ENCODE measurements around the gene CMPK2. TPM values are rescaled to one million over a fixed set of nuclear protein-coding genes. Genes with fewer than 3 reads are reported as not detected.

Gene CMPK2
- total and polyA plus RNA-seq, 7 donors, result 1.8 to 26.1 (median 9.3) TPM

DNA sequence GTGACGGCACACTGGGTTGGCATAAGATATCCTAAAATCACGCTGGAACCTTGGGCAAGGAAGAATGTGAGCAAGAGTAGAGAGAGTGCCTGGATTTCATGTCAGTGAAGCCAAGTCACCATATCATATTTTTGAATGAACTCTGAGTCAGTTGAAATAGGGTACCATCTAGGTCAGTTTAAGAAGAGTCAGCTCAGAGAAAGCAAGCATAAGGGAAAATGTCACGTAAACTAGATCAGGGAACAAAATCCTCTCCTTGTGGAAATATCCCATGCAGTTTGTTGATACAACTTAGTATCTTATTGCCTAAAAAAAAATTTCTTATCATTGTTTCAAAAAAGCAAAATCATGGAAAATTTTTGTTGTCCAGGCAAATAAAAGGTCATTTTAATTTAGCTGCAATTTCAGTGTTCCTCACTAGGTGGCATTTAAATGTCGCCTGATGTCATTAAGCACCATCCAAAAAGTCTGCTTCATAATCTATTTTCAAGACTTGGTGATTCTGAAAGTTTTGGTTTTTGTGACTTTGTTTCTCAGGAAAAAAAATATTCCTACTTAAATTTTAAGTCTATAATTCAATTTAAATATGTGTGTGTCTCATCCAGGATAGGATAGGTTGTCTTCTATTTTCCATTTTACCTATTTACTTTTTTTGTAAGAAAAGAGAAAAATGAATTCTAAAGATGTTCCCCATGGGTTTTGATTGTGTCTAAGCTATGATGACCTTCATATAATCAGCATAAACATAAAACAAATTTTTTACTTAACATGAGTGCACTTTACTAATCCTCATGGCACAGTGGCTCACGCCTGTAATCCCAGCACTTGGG is 31.4 kb upstream of the CMPK2 start:
- no peaks in the 10 kb centered on the region for H3K9me3 ChIP-seq
- intact Hi-C loops (cut with DNase I), result loop anchor here (2.0 kb wide), 1 partner anchor 148 kb away; no protein-coding TSS in a partner anchor
- no peak for TF ChIP-seq POLR2AphosphoS5 (IDR thresholded peaks at IDR 0.05)
- TF ChIP-seq POLR2A (IDR thresholded peaks at IDR 0.05), result no peak
- TF ChIP-seq, protein P1, sequence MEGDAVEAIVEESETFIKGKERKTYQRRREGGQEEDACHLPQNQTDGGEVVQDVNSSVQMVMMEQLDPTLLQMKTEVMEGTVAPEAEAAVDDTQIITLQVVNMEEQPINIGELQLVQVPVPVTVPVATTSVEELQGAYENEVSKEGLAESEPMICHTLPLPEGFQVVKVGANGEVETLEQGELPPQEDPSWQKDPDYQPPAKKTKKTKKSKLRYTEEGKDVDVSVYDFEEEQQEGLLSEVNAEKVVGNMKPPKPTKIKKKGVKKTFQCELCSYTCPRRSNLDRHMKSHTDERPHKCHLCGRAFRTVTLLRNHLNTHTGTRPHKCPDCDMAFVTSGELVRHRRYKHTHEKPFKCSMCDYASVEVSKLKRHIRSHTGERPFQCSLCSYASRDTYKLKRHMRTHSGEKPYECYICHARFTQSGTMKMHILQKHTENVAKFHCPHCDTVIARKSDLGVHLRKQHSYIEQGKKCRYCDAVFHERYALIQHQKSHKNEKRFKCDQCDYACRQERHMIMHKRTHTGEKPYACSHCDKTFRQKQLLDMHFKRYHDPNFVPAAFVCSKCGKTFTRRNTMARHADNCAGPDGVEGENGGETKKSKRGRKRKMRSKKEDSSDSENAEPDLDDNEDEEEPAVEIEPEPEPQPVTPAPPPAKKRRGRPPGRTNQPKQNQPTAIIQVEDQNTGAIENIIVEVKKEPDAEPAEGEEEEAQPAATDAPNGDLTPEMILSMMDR (IDR thresholded peaks at IDR 0.05), result peak; percentile 36 to 62 (median 54)
- no peak overlapping the region for H3K27ac ChIP-seq
- no peak overlapping the region for H3K4me3 ChIP-seq
- no peak for DNase-seq
- H3K4me1 ChIP-seq, result peaks cover 0 to 3% (median 0%) of the 10 kb centered on the region in 4 donors
- WGBS, 2 donors, result 71 to 79% methylated on average over 5 of the region's 5 CpGs
- peaks cover 0 to 20% (median 0%) of the 10 kb centered on the region in 4 donors for H3K36me3 ChIP-seq
- H3K27me3 ChIP-seq, result no peaks in the 10 kb centered on the region

DNA sequence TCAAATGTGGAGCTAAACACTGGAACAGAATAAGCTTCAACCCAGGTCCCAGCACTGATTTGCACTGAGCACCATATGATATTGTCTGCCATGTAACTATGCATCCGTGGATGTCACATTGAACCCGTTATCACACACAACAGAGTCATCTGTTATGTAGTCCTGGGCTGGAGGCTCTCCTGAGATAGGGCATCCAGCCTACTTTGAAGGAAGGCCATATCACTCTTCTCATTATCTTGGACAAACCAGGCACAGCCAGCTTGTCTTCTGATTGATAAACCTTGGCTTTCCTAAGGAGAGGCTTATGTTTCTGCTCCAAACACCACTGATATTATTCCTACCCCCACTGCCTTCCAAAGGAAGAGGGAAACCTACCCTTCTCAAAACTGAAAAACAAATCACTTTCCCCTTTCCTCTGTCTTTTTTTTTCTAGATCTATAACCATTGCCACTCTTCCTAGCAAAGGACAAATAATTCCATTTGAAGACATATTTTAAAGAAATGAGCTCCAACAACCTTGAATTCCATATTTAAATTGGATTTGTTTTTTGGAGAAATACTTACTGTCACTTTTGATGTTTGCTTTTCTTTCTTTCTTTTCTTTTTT is 28.3 kb upstream of the CMPK2 start:
- Histone ChIP-seq H3K4me1 (peaks cover 0 to 3% (median 0%) of the 10 kb centered on the region in 4 donors), H3K27ac (no peak overlapping the region), H3K27me3 (no peaks in the 10 kb centered on the region), H3K9me3 (no peaks in the 10 kb centered on the region), H3K36me3 (peaks cover 0 to 20% (median 0%) of the 10 kb centered on the region in 4 donors), H3K4me3 (no peak overlapping the region)
- WGBS, 2 donors, result 90 to 93% methylated on average over 2 of the region's 2 CpGs
- no peak for TF ChIP-seq EP300 (IDR thresholded peaks at IDR 0.05)
- TF ChIP-seq POLR2AphosphoS5 (IDR thresholded peaks at IDR 0.05), result no peak
- TF ChIP-seq POLR2A (IDR thresholded peaks at IDR 0.05), result no peak
- DNase-seq, result no peak
- intact Hi-C loops (cut with DNase I), result no loop called here

DNA sequence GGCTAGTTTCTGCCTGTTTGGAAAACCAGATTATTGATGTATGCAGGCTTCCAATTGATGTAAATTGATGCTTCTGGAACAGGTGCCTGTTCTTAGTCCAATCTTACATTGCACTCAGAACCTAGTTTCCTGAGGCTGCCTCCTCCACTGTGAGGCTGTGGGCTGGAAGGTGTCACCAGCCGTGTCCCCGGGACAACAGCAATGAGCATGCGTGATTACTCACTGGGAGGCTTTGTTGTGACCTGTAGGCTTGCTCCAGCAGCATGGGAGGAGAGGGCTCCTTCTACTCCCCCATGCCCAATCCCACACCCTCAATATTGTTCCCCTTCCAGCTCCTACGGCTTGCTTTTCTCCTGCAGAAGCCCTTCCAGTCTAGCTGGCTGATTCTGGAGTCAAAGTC is 23.0 kb upstream of the CMPK2 start:
- Histone ChIP-seq H3K27me3 (no peaks in the 10 kb centered on the region), H3K4me3 (no peak overlapping the region), H3K27ac (no peak overlapping the region), H3K36me3 (peaks cover 0 to 7% (median 0%) of the 10 kb centered on the region in 4 donors), H3K4me1 (no peaks in the 10 kb centered on the region), H3K9me3 (no peaks in the 10 kb centered on the region)
- DNase-seq, result no peak
- 93 to 94% methylated on average over 4 of the region's 4 CpGs for WGBS, 2 donors
- intact Hi-C loops (cut with DNase I), result no loop called here
- TF ChIP-seq POLR2AphosphoS5 (IDR thresholded peaks at IDR 0.05) (no peak), POLR2A (IDR thresholded peaks at IDR 0.05) (no peak), EP300 (IDR thresholded peaks at IDR 0.05) (no peak)
- TF ChIP-seq, protein P1 (IDR thresholded peaks at IDR 0.05), result no peak

DNA sequence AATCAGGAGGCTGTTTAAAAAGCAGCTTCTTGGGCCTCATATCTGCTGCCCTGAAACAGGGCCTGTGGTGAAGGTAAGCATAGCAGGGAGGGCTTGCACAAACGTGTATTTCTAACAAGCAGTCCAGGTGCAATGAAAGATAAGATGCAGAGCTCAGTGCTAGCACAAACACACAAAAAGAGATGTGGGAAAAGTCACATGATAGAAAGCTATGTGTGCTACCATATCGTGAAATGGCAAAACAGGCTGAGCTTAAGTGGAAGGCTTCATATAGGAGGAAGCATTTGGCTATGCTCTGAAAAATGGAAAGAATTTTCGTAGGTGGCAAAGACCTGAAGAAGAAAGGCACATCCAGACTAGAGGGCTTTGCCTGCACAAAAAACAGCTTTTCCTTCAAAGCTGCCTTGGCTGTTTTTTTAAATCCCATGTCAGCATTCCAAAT is 22.1 kb upstream of the CMPK2 start:
- DNase-seq, result no peak
- intact Hi-C loops (cut with DNase I), result no loop called here
- no peaks in the 10 kb centered on the region for H3K27me3 ChIP-seq
- no peaks in the 10 kb centered on the region for H3K36me3 ChIP-seq
- H3K4me1 ChIP-seq, result no peaks in the 10 kb centered on the region
- TF ChIP-seq, protein P1 (IDR thresholded peaks at IDR 0.05), result no peak
- TF ChIP-seq EP300 (IDR thresholded peaks at IDR 0.05) (no peak), POLR2A (IDR thresholded peaks at IDR 0.05) (no peak), POLR2AphosphoS5 (IDR thresholded peaks at IDR 0.05) (no peak)
- H3K9me3 ChIP-seq, result no peaks in the 10 kb centered on the region
- no peak overlapping the region for H3K4me3 ChIP-seq
- H3K27ac ChIP-seq, result no peak overlapping the region
- 63 to 66% methylated on average over 3 of the region's 3 CpGs for WGBS, 2 donors

DNA sequence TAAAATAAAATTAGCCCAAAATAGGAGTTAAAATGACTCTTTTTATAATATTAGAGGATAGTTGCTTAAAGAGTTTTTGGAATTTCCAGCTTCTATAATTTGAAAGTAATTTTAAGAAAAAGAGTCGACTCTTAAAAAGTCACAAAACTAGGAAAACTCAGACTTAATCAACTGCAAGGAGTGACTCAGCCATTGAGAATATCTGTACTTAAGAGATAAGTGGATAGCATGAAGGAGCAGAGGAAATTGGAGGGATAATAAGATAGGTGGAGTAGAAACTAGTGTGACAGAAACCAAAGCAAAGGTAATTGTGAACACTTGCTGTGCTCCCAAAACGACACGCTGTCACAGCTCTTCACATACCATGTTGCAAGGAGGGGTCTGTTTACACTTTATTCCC is 20.3 kb upstream of the CMPK2 start:
- TF ChIP-seq POLR2AphosphoS5 (IDR thresholded peaks at IDR 0.05) (no peak), EP300 (IDR thresholded peaks at IDR 0.05) (no peak), POLR2A (IDR thresholded peaks at IDR 0.05) (no peak)
- TF ChIP-seq, protein P1 (IDR thresholded peaks at IDR 0.05), result no peak
- H3K27ac ChIP-seq, result no peak overlapping the region
- no peak overlapping the region for H3K4me3 ChIP-seq
- no peak for DNase-seq
- H3K4me1 ChIP-seq, result no peaks in the 10 kb centered on the region
- H3K9me3 ChIP-seq, result no peaks in the 10 kb centered on the region
- WGBS, 2 donors, result 90 to 92% methylated on average over 3 of the region's 3 CpGs
- intact Hi-C loops (cut with DNase I), result no loop called here
- H3K27me3 ChIP-seq, result no peaks in the 10 kb centered on the region
- no peaks in the 10 kb centered on the region for H3K36me3 ChIP-seq

All from sigmoid colon (tissue), 7 donors.